Adipose tissue (tissue), 3 donors: ENCODE results near the gene TRAF2. TPM values are rescaled to one million over a fixed set of nuclear protein-coding genes. Genes with fewer than 3 reads are reported as not detected.

ENCODE experiments used
- H3K27ac ChIP-seq: one replicate; pipeline ENCODE4 v1.5.1; 2013; ENCODE audit warnings: low read depth, low read length
- WGBS, 3 donors: extraction: QIAGEN DNeasy Blood & Tissue Kit; methylation state at CpG; one replicate each; pipeline ENCODE4 v1.1.7; 2013; 5-methylcytosine and 5-hydroxymethylcytosine counted together
- polyA plus RNA-seq, 3 donors: library from polyadenylated mRNA; stranded (reverse); fragments of 200-250 nt; gene quantifications; one replicate each; pipeline ENCODE4 v1.2.3, GENCODE V29; 2013
- donor health status: healthy with polysubstance abuse.
- donor health status: Bipolar disorder and iron deficiency.
- donor health status: healthy.

The TRAF2 gene
- polyA plus RNA-seq, 3 donors = 4.0 to 7.2 (median 4.7) TPM

DNA sequence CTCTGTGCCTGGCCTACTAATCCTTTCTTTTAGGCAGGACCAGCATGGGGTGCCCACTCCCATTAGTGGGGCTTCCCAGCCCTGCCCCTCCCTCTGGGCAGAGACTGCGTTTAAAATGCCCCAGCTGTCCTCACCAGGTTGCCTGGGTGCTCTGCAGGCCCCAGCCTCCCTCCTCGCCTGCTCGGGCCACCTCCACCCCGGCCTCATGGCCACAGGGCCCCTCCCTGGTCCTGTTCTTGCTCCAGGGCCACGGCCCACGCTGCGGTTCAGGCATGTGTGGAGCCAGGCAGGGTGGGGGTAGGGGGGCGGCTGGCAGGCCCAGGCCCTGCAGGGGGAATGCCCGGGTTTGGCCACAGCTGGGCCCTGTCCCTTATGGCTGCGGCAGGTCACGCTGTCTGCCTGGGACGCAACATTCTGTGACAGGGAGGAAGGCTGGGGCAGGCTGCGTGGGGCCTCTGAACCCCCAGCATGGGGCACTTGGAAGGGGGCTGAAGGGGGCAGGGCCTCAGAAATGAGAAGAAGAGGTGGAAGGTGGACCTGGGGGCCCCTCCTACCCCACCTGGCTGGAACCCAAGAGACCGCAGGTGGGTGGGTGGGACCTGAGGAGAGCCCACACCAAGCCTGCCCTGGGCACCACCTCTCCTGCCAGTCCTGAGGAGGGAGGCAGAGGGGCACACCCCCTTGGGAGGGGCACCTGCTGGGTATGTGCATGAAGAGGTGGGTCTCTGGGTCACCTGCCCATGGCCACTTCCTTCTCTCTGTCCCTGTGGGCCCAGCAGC, 65.4 kb downstream of the TRAF2 start, which contains the start of gene LCN12:
TSS of gene LCN12 (plus strand) at position 733 of the 780 bp plus-strand sequence. CDS start 55 bp downstream, outside the sequence.
- whole genome bisulfite sequencing, 3 donors = 66 to 90% (median 85%) methylated on average over 14 of the region's 14 CpGs
- H3K27ac ChIP-seq = no peak within 1 kb of the TSS

DNA sequence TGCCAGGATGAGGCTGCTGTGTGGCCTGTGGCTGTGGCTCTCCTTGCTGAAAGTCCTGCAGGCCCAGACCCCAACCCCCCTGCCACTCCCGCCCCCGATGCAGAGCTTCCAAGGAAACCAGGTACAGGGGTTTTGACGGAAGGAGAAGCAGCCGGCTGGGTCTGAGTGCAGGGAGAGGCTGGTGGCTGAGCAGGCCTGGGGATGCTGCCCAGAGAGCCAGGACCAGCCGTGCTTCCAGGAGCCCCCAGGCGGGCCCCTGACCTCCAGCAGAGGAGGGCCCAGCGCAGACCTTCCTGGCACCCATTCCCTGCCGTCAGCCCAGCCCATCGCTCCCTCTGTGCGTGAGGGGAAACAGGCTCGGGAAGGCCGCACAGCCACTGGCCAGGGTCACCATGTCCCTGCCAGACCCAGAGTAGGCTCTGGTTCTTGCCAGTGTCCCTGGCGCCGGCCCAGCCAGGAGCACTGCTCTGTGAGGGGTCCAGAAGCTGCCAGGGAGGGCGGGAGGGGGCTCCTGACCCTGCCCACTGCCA, 66.1 kb downstream of the TRAF2 start:
- no peak overlapping the region for H3K27ac ChIP-seq
- WGBS, 3 donors = 53 to 76% (median 72%) methylated on average over 11 to 15 of the region's 15 CpGs

DNA sequence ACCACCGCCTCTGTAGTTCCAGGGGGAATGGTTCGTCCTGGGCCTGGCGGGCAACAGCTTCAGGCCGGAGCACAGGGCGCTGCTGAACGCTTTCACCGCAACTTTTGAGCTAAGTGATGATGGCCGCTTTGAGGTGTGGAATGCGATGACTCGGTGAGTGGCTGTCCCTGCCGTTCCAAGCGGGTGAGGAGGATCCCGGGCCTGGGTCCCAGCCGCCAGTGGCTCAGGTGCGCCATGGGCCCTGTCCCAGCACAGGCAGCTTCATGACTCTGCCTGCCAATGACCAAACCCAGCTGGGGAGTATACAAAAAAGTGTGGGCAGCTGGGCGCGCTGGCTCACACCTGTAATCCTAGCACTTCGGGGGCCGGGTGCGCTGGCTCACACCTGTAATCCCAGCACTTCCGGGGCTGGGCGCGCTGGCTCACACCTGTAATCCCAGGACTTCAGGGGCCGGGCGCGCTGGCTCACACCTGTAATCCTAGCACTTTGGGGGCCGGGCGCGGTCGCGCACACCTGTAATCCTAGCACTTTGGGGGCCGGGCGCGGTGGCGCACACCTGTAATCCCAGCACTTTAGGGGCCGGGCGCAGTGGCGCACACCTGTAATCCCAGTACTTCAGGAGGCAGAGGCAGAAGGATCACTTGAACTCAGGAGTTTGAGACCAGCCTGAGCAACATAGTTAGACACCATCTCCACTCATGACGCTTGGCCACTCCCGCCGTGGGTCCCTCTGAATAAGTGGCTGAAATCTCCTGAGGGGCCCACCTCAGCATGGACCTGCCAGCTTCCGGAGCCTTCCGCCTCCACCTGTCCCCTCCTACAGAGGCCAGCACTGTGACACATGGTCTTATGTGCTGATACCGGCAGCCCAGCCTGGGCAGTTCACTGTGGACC, 66.8 kb downstream of the TRAF2 start:
- WGBS, 3 donors = 90 to 93% (median 91%) methylated on average over 40 to 44 of the region's 44 CpGs
- no peak overlapping the region for H3K27ac ChIP-seq

DNA sequence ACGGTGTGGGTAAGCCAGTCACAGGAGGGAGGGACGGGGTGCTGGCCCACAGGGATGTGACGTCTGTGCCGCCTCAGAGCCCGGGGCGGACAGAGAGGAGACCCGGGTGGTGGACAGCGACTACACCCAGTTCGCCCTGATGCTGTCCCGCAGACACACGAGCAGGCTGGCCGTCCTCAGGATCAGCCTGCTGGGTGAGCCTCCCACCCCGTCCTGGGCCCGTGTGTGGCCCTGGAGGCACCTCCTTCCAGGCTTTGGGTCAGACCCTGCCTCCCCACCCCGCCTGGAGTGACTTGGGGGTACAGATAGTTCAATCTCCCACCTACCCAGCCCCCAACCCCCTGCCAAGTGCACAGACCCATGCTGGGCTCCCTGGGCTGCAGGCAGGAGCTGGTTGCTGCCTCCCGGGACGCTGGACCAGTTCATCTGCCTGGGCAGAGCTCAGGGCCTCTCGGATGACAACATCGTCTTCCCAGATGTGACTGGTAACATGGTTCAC, 67.5 kb downstream of the TRAF2 start:
- H3K27ac ChIP-seq = no peak overlapping the region
- 80 to 85% (median 82%) methylated on average over 18 to 19 of the region's 19 CpGs for WGBS, 3 donors

DNA sequence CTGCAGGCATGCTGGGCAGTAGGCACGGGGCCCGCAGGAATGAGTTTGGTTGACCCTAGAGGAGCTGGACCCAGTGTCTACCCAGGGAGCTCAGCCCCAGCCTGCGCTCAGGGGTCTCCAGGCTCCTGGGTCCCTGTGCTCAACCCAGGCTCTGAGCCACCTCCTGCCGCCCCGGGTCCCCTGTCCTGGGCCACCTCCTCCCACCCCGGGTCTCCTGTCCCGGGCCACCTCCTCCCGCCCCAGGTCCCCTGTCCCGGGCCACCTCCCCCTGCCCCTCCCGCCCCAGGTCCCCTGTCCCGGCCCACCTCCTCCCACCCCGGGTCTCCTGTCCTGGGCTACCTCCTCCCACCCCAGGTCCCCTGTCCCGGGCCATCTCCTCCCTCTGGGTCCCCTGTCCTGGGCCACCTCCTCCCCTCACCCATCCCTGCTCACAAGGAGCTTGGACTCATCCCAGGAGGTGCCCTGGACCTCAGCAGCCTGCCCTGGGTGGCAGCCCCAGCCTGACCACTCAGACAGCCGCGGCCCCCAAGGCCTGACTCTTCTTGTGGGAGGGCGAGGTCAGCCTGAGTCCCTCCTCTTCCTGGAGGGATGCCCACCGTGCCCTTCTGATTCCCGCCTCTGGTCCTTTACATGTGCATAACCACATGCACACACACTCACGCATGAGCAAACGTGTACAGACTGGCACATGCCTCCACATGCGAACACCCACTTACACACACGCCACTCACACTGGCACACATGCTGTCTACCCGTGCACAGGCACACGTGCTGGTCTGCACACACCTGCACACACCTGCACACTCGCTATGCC, 68.2 kb downstream of the TRAF2 start:
- 83 to 91% (median 86%) methylated on average over 23 to 25 of the region's 25 CpGs for WGBS, 3 donors
- no peak overlapping the region for H3K27ac ChIP-seq

DNA sequence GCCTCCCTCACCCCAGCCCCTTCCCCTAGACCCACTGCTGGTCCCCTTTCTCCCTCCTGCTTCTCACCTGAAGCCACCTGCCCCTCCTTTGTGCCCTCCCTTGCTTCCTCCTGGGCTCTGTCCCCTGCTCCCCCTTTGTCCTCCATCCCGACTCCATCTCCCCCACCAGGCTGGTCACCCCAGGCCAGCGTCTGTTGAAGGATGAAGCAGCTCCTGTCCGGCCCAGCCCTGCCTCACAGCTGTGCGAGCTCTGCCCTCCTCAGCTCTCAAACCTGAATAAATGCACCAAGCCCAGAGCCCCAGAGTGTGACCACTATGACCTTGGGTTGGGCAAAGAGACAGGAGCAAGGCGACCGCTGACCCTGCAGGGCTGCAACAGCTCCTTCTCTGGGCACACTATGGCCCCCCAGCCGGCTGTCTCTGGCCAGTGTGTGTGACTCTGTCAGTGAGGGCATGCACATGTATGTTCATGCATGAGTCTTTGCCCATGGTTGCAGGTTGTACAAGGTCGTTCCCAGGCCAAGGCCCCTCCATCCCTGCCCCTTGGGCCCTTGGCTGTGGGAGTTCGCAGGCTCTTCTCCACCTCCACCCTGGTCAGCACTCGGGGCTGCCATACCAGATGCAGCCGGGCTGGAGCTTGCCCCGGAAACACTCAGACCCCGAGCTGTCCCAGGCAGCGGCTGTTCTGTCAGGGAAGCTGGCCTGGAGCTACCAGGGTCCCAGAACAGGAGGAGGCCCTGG, 69.1 kb downstream of the TRAF2 start:
- H3K27ac ChIP-seq = no peak overlapping the region
- WGBS, 3 donors = 83 to 88% (median 88%) methylated on average over 13 to 14 of the region's 14 CpGs

DNA sequence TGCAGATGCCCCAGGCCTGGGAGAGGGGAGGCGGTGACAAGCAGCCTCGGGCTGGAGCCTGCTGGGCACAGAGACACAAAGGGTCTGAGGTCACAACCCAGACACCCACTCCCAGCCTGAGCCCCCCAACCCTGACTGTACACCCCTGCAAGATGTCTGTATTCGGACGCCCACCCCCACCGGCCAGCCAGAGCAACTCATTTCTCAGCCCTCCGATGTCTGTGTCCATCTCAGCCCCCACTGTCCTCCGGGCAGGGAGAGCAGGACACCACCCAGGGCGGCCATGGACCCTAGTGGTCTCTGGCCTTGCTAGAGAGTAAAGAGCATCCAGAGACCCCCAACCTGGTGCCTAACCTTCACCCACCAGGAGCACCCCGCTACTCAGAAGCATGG, 69.6 kb downstream of the TRAF2 start:
- WGBS, 3 donors = 93 to 96% (median 96%) methylated on average over 9 of the region's 9 CpGs
- H3K27ac ChIP-seq = no peak overlapping the region

DNA sequence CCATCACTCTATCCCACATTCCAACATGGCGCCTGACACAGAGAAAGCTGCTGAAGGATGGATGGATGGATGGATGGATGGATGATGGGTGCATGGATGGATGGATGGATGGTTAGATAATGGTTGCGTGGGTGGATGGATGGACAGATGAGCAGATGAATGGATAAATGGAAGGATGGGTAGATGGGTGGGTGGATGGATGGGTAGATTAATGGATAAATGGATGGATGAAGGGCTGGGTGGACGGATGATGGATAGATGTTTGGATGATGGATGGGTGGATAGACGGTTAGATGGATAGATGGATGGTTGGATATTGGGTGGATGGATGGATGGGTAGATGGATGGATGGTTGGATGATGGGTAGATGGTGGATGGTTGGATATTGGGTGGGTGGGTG, 70.3 kb downstream of the TRAF2 start:
- 92 to 97% (median 95%) methylated on average over 4 of the region's 4 CpGs for WGBS, 3 donors

DNA sequence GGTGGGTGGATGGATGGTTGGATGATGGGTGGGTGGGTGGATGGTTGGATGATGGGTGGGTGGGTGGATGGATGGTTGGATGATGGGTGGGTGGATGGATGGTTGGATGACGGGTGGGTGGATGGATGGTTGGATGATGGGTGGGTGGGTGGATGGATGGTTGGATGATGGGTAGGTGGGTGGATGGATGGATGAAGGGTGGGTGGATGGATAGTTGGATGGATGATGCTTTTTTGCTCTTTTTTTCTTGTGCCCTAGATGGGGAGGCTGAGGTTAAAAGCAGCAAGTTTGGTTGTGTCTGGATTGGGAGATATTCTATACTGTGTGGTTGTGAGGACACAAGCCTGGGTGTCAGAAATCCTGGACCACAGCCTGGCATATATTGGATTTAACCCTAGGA, 71.1 kb downstream of the TRAF2 start:
- WGBS, 3 donors = 93 to 100% (median 100%) methylated on average over 1 of the region's 1 CpG
- no peak overlapping the region for H3K27ac ChIP-seq

More for the DNA sequence above, 70.3 kb downstream of the TRAF2 start:
- no peak overlapping the region for H3K27ac ChIP-seq

DNA sequence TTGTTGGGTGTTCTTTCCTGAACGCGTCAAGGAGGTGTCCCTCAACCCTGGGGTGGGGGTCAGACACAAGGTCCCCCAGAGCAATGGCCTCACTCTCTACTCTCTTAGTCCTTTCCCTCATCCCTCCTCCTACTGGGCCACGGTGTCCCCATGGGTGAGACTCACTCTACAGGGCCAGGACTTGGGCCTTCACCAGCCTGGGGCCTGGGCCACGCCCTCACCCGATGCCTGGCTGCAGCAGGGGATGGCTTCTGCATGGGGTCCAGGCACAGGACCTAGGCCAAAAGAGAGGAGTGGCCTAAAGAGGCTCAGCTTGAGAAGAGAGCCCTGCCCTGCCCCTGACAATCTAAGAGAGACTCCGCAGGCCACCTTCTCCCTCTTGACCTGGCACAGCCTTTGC, 71.6 kb downstream of the TRAF2 start:
- H3K27ac ChIP-seq = no peak overlapping the region
- 89 to 97% (median 96%) methylated on average over 6 of the region's 6 CpGs for WGBS, 3 donors

DNA sequence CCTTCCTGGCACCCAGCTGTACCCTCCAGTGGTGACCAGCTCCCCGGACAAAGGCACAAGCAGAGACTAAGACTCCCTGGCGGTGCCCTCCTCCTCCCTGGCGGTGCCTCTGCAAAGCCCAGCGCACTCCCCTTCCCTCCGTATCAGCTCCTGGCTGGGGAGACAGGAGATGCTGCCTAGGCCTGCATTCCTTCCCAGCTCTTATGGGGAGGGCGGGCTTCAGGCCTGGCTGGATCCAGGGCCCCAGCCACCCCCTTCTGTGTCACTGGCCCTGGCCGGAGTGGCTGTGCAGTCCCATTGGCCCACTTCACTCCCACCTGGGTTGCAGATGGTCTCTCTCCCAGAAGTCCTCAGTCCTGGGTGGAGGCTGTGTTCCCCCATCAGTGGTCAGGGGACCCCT, 72.2 kb downstream of the TRAF2 start:
- H3K27ac ChIP-seq = no peak overlapping the region
- WGBS, 3 donors = 90 to 95% (median 94%) methylated on average over 7 of the region's 7 CpGs

DNA sequence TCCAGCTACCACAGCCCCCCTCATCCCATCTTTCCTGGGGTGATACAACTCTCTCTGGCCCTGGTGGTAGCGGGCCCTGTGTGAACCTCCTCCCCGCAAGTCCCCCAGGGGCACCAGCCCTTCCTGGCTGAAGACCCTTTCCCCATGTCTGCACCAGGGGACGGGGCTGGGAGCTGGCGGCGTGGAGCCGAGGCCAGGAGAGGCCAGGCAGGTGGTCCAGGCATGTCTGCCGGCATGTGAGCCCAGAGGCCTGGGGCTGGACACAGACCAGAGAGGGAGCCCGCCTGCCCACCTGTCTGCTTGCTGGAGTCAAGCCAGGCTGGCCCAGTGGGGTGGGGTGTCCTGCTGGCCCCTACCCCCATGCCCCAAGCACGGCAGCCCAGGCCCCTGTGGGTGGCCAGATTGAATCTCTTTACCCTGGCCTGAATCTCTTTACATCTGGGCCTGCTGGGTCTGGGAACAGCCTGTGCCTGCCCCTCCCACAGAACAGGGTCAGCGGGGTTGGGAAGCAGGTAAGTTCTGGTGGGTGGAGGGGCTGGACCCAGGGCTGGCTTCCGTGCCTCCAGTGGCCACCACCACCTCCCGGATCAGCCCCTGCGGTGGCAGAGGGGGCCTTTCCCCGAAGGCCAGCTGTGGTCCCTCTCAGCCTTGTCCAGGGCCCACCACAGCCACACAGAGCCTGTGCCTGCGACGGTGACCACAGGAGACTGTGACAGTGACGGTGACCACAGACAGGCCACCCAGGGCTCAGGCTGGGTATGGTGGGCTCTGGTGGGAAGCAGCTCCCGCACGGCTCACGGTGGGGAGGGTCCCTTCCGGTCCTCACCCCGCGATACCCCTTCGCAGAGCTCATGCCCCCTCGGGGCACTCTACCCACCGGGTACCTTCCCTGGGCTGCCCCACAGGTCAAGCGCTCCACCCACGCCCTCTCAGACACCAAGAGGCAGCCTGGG, 72.9 kb downstream of the TRAF2 start:
- WGBS, 3 donors = 88 to 91% (median 89%) methylated on average over 25 to 28 of the region's 28 CpGs
- no peak overlapping the region for H3K27ac ChIP-seq

DNA sequence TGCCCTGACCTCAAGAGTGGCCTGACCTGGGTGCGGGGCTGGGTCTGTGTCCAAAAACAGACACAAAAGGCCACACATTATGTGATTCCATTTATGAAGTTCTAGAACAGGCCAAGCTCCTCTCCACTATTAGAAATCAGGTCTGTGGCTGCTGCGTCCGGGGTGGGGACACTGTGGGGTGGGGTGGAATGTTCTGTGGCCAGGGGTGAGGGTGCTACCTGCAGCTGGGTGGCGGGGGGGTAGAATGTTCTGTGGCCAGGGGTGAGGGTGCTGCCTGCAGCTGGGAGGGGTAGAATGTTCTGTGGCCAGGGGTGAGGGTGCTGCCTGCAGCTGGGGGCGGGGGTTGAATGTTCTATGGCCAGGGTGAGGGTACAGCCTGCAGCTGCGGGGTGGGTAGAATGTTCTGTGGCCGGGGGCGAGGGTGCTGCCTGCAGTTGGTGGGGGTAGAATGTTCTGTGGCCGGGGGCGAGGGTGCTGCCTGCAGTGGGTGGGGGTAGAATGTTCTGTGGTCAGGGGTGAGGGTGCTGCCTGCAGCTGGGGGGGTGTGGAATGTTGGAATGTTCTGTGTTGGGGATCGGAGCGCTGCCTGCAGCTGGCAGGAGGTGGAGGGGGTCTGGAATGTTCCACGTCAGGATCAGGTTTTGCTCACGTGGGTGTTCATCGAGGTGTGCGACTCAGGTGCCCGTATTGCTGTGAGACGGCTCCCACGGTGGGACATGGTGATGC, 74.1 kb downstream of the TRAF2 start:
- no peak overlapping the region for H3K27ac ChIP-seq
- WGBS, 3 donors = 67 to 82% (median 73%) methylated on average over 18 to 19 of the region's 19 CpGs

DNA sequence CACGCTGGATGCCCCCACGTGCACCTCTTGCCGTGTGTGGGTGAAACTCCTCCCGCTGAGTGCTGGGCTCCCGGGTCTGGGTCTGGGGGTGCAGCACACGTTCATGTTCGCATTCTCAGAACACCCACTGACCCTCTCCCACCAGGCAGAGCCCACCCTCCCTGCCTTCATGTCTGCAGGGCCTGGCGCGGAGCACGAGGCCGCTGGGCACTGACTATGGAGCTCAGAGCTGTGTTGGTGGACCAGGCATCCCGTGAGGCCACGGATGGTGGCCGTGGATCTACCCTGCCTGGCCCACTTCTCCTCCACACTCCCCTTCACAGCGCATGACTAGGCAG, 74.6 kb downstream of the TRAF2 start:
- H3K27ac ChIP-seq = no peak overlapping the region
- 82 to 85% (median 84%) methylated on average over 14 to 15 of the region's 15 CpGs for WGBS, 3 donors

DNA sequence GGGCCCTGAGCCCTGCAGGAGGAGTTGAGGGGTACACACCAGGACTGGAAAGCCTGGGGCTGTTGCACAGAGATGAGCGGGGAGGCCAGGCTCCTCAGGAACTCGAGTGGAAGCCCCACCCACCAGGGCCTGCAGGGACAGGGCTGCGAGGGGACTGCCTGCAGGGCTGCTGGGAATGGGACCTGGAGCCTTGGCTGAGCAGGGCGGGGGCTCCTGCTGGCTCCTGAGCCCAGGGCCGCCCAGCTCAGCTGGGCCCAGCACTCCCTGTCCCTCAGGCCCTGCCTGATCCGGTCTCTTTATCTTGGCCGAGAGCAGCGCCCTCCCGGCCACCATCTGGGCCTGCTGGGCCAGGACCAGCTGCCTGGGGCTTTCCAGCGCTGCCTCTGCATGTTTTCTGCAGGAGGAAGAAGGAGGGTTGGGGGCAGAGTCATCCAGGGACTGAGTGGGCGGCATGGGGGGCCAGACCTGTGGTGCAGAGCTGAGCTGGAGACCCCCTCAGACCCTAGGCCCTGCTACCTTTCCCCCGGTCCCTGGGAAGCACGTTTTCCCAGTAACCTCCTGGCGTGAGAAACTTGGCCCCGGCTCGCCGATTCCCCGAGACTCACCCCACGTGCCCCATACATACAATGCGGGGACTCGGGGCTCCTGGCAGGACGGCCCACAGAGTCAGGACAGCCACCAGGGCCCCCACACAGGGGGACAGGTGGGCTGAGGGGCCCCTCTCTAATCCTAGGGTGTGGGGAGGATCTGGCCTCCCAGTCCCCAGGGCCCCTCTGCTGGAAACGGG, 75.2 kb downstream of the TRAF2 start:
- WGBS, 3 donors = 63 to 78% (median 70%) methylated on average over 22 to 23 of the region's 23 CpGs
- H3K27ac ChIP-seq = no peak overlapping the region
